ENCODE results near the gene RELA. TPM values are rescaled to one million over a fixed set of nuclear protein-coding genes. Genes with fewer than 3 reads are reported as not detected.

The RELA gene
- total RNA-seq, 2 donors from 2014 or later, result 85.2 to 96.4 TPM

DNA sequence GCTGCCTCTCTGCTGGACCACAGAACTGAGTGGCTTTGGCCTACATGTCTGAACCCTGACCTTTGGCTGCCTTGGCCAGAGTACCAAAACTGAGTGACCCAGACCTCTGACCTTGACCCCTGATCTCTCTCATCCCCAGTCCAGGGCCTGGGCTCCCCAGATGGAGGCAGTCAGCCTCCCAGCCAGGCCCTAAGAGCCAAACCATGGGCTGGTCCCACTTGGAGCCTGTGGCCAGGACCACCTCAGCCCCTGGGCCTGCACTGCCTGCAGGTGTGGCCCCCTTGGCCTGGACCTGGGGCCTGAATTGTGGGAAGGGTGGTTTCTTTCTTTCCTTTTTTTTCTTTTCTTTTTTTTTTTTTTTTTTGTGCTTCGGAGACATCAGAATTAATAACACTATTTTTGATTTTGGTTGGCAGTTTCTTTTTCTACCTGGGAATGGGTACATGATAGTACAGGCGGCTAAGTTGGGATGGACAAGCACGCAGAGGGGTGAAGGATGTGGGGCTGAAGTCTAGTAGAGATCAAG lies 25.6 kb downstream of the RELA start:
- no peak for DNase-seq (ENCODE audit: low spot score)
- Mint-ChIP-seq H3K36me3 (no peaks in the 10 kb centered on the region), H3K27ac (peak overlapping the region; percentile 95 to 96), H3K27me3 (no peaks in the 10 kb centered on the region), H3K9me3 (no peaks in the 10 kb centered on the region), H3K4me1 (ENCODE audit: low read depth in 2 of 2) (peaks cover 50 to 56% of the 10 kb centered on the region in 2 donors), H3K4me3 (peak overlapping the region; percentile 88)
- no peak for ATAC-seq

DNA sequence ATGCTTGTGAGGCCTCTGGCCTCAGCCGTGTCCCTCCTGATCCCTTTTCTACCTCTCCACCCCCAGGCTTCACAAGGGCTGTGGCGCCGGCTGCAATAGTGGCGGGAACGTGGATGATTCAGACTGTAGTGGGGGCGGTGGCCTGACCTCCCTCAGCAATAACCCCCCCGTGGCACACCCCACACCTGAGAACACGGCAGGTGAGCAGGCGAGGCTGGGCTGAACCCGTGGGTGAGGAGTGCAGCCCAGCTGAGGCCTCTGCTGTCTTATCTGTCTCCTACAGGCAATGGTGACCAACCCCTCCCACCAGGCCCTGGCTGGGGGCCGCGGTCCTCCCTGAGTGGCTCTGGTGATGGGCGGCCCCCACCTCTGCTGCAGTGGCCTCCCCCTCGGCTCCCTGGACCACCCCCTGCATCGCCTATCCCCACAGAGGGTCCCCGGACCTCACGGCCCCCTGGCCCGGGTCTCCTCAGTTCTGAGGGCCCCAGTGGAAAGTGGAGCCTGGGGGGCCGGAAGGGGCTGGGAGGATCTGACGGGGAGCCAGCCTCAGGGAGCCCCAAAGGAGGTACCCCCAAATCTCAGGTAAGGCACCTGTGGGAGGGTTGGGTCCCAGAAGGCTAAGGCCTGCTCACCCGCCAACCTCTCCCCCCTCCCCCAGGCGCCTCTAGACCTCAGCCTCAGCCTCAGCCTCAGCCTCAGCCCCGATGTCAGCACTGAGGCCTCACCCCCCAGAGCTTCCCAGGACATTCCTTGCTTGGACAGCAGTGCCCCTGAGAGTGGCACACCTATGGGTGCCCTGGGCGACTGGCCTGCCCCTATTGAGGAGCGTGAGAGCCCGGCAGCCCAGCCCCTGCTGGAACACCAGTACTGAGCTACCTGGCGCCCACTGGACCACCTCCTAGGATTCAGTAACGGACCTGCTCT lies 26.3 kb downstream of the RELA start:
- Mint-ChIP-seq H3K9me3 (no peaks in the 10 kb centered on the region), H3K27me3 (no peaks in the 10 kb centered on the region), H3K36me3 (no peaks in the 10 kb centered on the region), H3K27ac (peak overlapping the region; percentile 95 to 96), H3K4me1 (ENCODE audit: low read depth in 2 of 2) (peaks cover 44 to 51% of the 10 kb centered on the region in 2 donors), H3K4me3 (peak overlapping the region; percentile 42)
- ATAC-seq (no peak), DNase-seq (ENCODE audit: low spot score) (no peak)

- Mint-ChIP-seq H3K27ac (peak overlapping the region in 1 of 2 donors; percentile 95), H3K36me3 (no peaks in the 10 kb centered on the region)
Observed at GRCh38 chr11:65634905-65635731, 27.6 kb downstream of the RELA start.

GRCh38 chr11:65634440-65634839 lies 28.3 kb downstream of the RELA start:
- no peaks in the 10 kb centered on the region for H3K9me3 Mint-ChIP-seq
- peak overlapping the region; percentile 44 for H3K4me3 Mint-ChIP-seq
- no peak for ATAC-seq
- no peak for DNase-seq (ENCODE audit: low spot score)
- H3K36me3 Mint-ChIP-seq, result no peaks in the 10 kb centered on the region
- H3K27ac Mint-ChIP-seq, result peak overlapping the region; percentile 75 to 95
- H3K27me3 Mint-ChIP-seq, result no peaks in the 10 kb centered on the region
- H3K4me1 Mint-ChIP-seq (ENCODE audit: low read depth in 2 of 2), result peaks cover 31 to 37% of the 10 kb centered on the region in 2 donors

More at GRCh38 chr11:65634905-65635731, 27.6 kb downstream of the RELA start:
- no peak overlapping the region for H3K4me3 Mint-ChIP-seq
- no peak for DNase-seq (ENCODE audit: low spot score)
- H3K4me1 Mint-ChIP-seq (ENCODE audit: low read depth in 2 of 2), result peaks cover 38 to 44% of the 10 kb centered on the region in 2 donors
- no peak for ATAC-seq
- H3K9me3 Mint-ChIP-seq, result no peaks in the 10 kb centered on the region
- H3K27me3 Mint-ChIP-seq, result no peaks in the 10 kb centered on the region

DNA sequence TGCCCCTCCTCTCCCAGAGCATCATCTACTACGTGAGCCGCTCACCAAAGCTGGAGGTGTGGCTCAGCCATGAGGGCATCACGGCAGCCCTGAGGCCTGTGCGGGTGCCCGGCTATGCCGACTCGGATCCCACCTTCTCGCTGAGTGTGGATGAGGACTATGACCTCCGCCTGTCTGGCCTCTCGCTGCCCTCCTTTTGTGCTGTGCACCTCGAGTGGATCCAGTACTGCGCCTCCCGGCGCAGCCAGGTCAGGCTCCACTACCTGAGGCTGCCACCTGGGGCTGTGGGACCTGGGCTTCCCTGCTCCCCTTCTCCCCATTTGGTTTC lies 28.6 kb downstream of the RELA start:
- Mint-ChIP-seq H3K27me3 (no peaks in the 10 kb centered on the region), H3K9me3 (no peaks in the 10 kb centered on the region), H3K27ac (peak overlapping the region; percentile 75 to 95), H3K4me3 (peak overlapping the region; percentile 60), H3K4me1 (ENCODE audit: low read depth in 2 of 2) (peaks cover 30 to 36% of the 10 kb centered on the region in 2 donors), H3K36me3 (no peaks in the 10 kb centered on the region)
- no peak for ATAC-seq
- no peak for DNase-seq (ENCODE audit: low spot score)

GRCh38 chr11:65633390-65634108 lies 29.2 kb downstream of the RELA start:
- no peaks in the 10 kb centered on the region for H3K9me3 Mint-ChIP-seq
- peaks cover 24 to 31% of the 10 kb centered on the region in 2 donors for H3K4me1 Mint-ChIP-seq (ENCODE audit: low read depth in 2 of 2)
- peak overlapping the region; percentile 60 for H3K4me3 Mint-ChIP-seq
- H3K27me3 Mint-ChIP-seq, result no peaks in the 10 kb centered on the region
- H3K36me3 Mint-ChIP-seq, result no peaks in the 10 kb centered on the region
- ATAC-seq (no peak), DNase-seq (ENCODE audit: low spot score) (no peak)
- peak overlapping the region; percentile 75 to 95 for H3K27ac Mint-ChIP-seq

DNA sequence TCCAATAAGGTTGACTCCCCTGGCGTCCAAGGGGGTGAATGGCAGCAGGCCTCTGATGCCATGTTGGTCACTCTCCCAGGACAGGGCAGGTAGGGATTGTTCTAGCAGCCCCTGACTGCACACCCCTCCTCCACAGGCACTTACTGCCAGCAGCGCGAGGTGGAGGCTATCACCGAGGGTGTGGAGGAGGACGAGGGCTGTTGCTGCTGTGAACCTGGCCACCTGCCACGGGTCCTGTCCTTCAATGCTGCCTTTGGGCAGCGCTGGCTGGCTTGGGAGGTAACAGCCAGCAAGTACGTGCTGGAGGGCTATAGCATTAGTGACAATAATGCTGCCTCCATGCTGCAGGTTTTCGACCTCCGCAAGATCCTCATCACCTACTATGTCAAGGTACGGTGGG lies 32.5 kb downstream of the RELA start:
- Mint-ChIP-seq H3K36me3 (no peaks in the 10 kb centered on the region), H3K27ac (no peak overlapping the region), H3K27me3 (no peaks in the 10 kb centered on the region), H3K4me1 (ENCODE audit: low read depth in 2 of 2) (peaks cover 11 to 23% of the 10 kb centered on the region in 2 donors), H3K9me3 (no peaks in the 10 kb centered on the region), H3K4me3 (no peak overlapping the region)
- no peak for DNase-seq (ENCODE audit: low spot score)
- ATAC-seq, result no peak

DNA sequence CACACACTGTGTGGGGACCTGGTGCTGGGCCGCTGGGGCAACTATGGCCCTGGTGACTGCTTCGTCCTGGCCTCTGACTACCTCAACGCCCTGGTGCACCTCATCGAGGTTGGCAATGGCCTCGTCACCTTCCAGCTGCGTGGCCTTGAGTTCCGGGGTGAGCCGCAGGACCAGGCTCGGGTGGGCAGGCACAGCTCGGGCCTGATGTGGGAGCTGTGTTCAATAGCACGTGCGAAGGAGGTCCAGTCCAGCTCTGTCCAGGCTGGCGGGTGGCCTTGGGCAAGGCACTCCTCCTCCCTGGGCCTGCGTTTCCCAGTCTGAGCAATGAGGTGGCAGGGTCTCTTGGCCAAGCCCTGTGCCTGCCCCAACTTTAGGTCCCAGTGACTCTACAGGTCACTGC lies 33.1 kb downstream of the RELA start:
- no peak overlapping the region for H3K4me3 Mint-ChIP-seq
- no peak overlapping the region for H3K27ac Mint-ChIP-seq
- no peaks in the 10 kb centered on the region for H3K36me3 Mint-ChIP-seq
- ATAC-seq, result no peak
- no peaks in the 10 kb centered on the region for H3K27me3 Mint-ChIP-seq
- peaks cover 11 to 21% of the 10 kb centered on the region in 2 donors for H3K4me1 Mint-ChIP-seq (ENCODE audit: low read depth in 2 of 2)
- no peak for DNase-seq (ENCODE audit: low spot score)
- no peaks in the 10 kb centered on the region for H3K9me3 Mint-ChIP-seq

- Mint-ChIP-seq H3K27ac (no peak overlapping the region), H3K9me3 (no peaks in the 10 kb centered on the region), H3K27me3 (no peaks in the 10 kb centered on the region), H3K4me1 (ENCODE audit: low read depth in 2 of 2) (peaks cover 0 to 12% of the 10 kb centered on the region in 2 donors), H3K4me3 (no peak overlapping the region), H3K36me3 (no peaks in the 10 kb centered on the region)
- no peak for ATAC-seq
- no peak for DNase-seq (ENCODE audit: low spot score)
Observed at GRCh38 chr11:65627202-65627601, 35.5 kb downstream of the RELA start.

GRCh38 chr11:65625628-65626342 lies 36.9 kb downstream of the RELA start:
- DNase-seq (ENCODE audit: low spot score) (peak; percentile 79), ATAC-seq (peak; percentile 71 to 82)
- Mint-ChIP-seq H3K27ac (no peak overlapping the region), H3K4me1 (ENCODE audit: low read depth in 2 of 2) (peaks cover 0 to 18% of the 10 kb centered on the region in 2 donors), H3K4me3 (no peak overlapping the region), H3K9me3 (no peaks in the 10 kb centered on the region), H3K27me3 (no peaks in the 10 kb centered on the region), H3K36me3 (no peaks in the 10 kb centered on the region)

DNA sequence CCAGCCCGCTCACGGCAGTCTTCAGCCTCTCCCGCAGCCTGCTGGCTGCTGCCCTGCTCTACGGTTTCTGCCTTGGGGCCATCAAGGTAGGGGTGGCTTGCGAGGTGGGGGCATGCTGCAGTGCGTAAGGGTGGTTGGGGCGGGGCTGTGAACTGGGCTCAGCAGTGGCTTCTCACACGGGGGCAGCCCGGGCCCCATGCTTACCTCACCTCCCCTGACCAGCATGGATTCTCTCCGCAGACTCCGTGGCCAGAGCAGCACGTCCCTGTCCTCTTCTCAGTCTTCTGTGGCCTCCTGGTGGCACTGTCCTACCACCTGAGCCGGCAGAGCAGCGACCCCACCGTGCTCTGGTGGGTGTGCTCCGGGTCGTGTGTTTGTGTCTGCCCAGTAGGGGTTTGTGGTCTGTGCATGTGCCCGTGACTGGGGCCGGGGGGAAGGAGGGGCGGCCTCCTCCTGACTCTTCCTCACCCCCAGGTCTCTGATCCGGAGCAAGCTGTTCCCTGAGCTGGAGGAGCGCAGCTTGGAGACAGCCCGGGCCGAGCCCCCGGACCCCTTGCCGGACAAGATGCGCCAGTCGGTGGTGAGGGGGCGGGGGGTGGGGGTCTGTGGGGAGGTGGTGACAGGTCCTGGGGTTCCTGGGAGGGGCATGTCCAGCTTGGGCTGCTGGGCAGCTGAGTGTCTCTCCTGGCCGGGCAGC lies 37.6 kb downstream of the RELA start:
- Mint-ChIP-seq H3K9me3 (no peaks in the 10 kb centered on the region), H3K4me3 (no peak overlapping the region), H3K36me3 (no peaks in the 10 kb centered on the region), H3K27me3 (no peaks in the 10 kb centered on the region), H3K27ac (no peak overlapping the region), H3K4me1 (ENCODE audit: low read depth in 2 of 2) (peaks cover 0 to 18% of the 10 kb centered on the region in 2 donors)
- DNase-seq (ENCODE audit: low spot score), result no peak
- peak in 1 of 2 donors; percentile 10 for ATAC-seq

DNA sequence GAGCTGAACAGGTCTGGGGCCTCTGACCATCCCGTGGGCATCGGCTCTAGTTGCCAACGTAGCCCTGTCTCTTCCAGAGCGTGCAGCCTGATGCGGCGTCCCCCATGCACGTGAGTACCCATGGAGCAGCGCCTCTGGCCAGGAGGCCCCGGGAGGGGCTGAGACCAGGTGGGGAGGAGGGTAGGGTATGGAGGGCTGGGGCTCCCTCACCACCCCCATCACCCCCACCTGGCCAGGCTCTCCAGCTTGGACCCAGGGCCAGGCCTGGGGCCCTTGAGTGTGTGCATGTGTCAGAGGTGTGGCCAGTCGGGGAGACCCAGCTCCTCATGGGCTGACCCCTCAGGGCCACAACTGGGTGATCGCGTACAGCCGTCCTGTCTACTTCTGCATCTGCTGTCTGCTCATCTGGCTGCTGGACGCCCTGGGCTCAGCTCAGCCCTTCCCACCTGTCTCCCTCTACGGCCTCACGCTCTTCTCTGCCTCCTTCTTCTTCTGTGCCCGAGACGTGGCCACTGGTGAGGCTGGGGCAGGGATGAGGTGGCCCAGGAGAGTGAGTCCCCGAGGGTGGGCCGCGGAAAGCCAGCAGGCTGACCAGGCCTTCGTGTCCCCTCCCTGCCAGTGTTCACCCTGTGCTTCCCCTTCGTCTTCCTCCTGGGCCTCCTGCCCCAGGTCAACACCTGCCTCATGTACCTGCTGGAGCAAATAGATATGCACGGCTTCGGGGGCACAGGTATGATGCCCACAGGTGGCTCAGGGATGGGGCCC lies 38.7 kb downstream of the RELA start:
- no peaks in the 10 kb centered on the region for H3K9me3 Mint-ChIP-seq
- no peaks in the 10 kb centered on the region for H3K36me3 Mint-ChIP-seq

More for the DNA sequence above, 38.7 kb downstream of the RELA start:
- Mint-ChIP-seq H3K4me1 (ENCODE audit: low read depth in 2 of 2) (peaks cover 0 to 22% of the 10 kb centered on the region in 2 donors), H3K27ac (no peak overlapping the region), H3K4me3 (no peak overlapping the region), H3K27me3 (no peaks in the 10 kb centered on the region)
- ATAC-seq (no peak), DNase-seq (ENCODE audit: low spot score) (no peak)
